ENCODE measurements around the gene TFCP2. TPM values are rescaled to one million over a fixed set of nuclear protein-coding genes. Genes with fewer than 3 reads are reported as not detected.
A peak's percentile ranks its signal among the peaks of the same experiment; 100 is the strongest.
"Not testable (repeated sequence)": the region's sequence is repeated elsewhere in the genome, so short reads cannot be mapped to it uniquely, and the experiment has no call there.

TFCP2 gene
- polyA plus RNA-seq, result 10 to 100 TPM in 2 of 4 donors, 1 to 10 TPM in 2; 8.6 to 31.1 (median 13.6) TPM
- long read RNA-seq, donor 1, partial matches to known transcripts, result 0 of 5 reads
- long read RNA-seq, donor 1, other reads (novel, unspliced or antisense), result 0 of 5 reads
- long read RNA-seq, donor 2, result 0 reads
- long read RNA-seq, donor 3, partial matches to known transcripts, result 0 of 1 reads
- long read RNA-seq, donor 3, other reads (novel, unspliced or antisense), result 0 of 1 reads
- long read RNA-seq, donor 4, result 0 reads
- long read RNA-seq, donor 5, result 0 reads
- long read RNA-seq, donor 6, partial matches to known transcripts, result 0 of 1 reads
- long read RNA-seq, donor 6, other reads (novel, unspliced or antisense), result 0 of 1 reads
- long read RNA-seq, donor 7, result 0 reads
- long read RNA-seq, donor 8, result 0 reads
- long read RNA-seq, donor 9, result 0 reads
- long read RNA-seq, donor 10, partial matches to known transcripts, result 0 of 1 reads
- long read RNA-seq, donor 10, other reads (novel, unspliced or antisense), result 0 of 1 reads

GRCh38 chr12:51172515-51173431 lies at the start of gene TFCP2:
Gene TFCP2, minus strand, starts transcription at chr12:51173135. Its CDS starts 713 bp downstream, at chr12:51172422.
- Histone ChIP-seq H3K27me3 (ENCODE audit: control insufficient read depth in 3 of 3, insufficient read depth in 3 of 3, low read length in 3 of 3) (no peaks in the 10 kb centered on the region), H3K36me3 (ENCODE audit: control insufficient read depth in 3 of 3, insufficient read depth in 2 of 3, low read depth in 1 of 3, low read length in 3 of 3) (peaks cover 0 to 8% (median 0%) of the 10 kb centered on the region in 3 donors), H3K4me3 (ENCODE audit: low read depth in 1 of 3, low read length in 3 of 3) (peak within 1 kb of the TSS; percentile 65 to 81 (median 79)), H3K27ac (ENCODE audit: low read depth in 1 of 3, low read length in 2 of 3) (peak within 1 kb of the TSS; percentile 88 to 97 (median 94)), H3K9me3 (ENCODE audit: control insufficient read depth in 2 of 2, insufficient read depth in 1 of 2, low read depth in 1 of 2, low read length in 1 of 2) (no peaks in the 10 kb centered on the region), H3K4me1 (ENCODE audit: control insufficient read depth in 3 of 3, insufficient read depth in 2 of 3, low read depth in 1 of 3, low read length in 2 of 3) (no peaks in the 10 kb centered on the region)
- DNase-seq (peak; percentile 98), FAIRE-seq (no peak)
- WGBS, 3 donors, result 1% methylated on average over 58 of the region's 58 CpGs

GRCh38 chr12:51222461-51222860 lies 49.5 kb upstream of the TFCP2 start:
- no peak overlapping the region for H3K27ac ChIP-seq (ENCODE audit: low read depth in 1 of 3, low read length in 2 of 3)
- H3K9me3 ChIP-seq (ENCODE audit: control insufficient read depth in 2 of 2, insufficient read depth in 1 of 2, low read depth in 1 of 2, low read length in 1 of 2), result no peaks in the 10 kb centered on the region
- peaks cover 3 to 12% (median 7%) of the 10 kb centered on the region in 3 donors for H3K4me1 ChIP-seq (ENCODE audit: control insufficient read depth in 3 of 3, insufficient read depth in 2 of 3, low read depth in 1 of 3, low read length in 2 of 3)
- no peak overlapping the region for H3K4me3 ChIP-seq (ENCODE audit: low read depth in 1 of 3, low read length in 3 of 3)
- FAIRE-seq (no peak), DNase-seq (no peak)
- H3K36me3 ChIP-seq (ENCODE audit: control insufficient read depth in 3 of 3, insufficient read depth in 2 of 3, low read depth in 1 of 3, low read length in 3 of 3), result peaks cover 0 to 3% (median 0%) of the 10 kb centered on the region in 3 donors
- 46 to 47% (median 47%) methylated on average over 7 of the region's 7 CpGs for WGBS, 3 donors
- no peaks in the 10 kb centered on the region for H3K27me3 ChIP-seq (ENCODE audit: control insufficient read depth in 3 of 3, insufficient read depth in 3 of 3, low read length in 3 of 3)

GRCh38 chr12:51219857-51220256 lies 46.9 kb upstream of the TFCP2 start:
- not testable (repeated sequence) for H3K4me3 ChIP-seq (ENCODE audit: low read depth in 1 of 3, low read length in 3 of 3); FAIRE-seq
- 82 to 88% (median 84%) methylated on average over 12 of the region's 12 CpGs for WGBS, 3 donors

GRCh38 chr12:51219322-51219721 lies 46.4 kb upstream of the TFCP2 start:
- Histone ChIP-seq H3K27ac (ENCODE audit: low read depth in 1 of 3, low read length in 2 of 3) (peak overlapping the region in 1 of 3 donors; percentile 78), H3K4me3 (ENCODE audit: low read depth in 1 of 3, low read length in 3 of 3) (no peak overlapping the region)
- no peak for FAIRE-seq

More at GRCh38 chr12:51219857-51220256, 46.9 kb upstream of the TFCP2 start:
- Histone ChIP-seq H3K27ac (ENCODE audit: low read depth in 1 of 3, low read length in 2 of 3) (peak overlapping the region in 1 of 3 donors; percentile 78), H3K4me1 (ENCODE audit: control insufficient read depth in 3 of 3, insufficient read depth in 2 of 3, low read depth in 1 of 3, low read length in 2 of 3) (peaks cover 3 to 12% (median 7%) of the 10 kb centered on the region in 3 donors)
- H3K36me3 ChIP-seq (ENCODE audit: control insufficient read depth in 3 of 3, insufficient read depth in 2 of 3, low read depth in 1 of 3, low read length in 3 of 3); H3K9me3 ChIP-seq (ENCODE audit: control insufficient read depth in 2 of 2, insufficient read depth in 1 of 2, low read depth in 1 of 2, low read length in 1 of 2); H3K27me3 ChIP-seq (ENCODE audit: control insufficient read depth in 3 of 3, insufficient read depth in 3 of 3, low read length in 3 of 3); DNase-seq: not testable (repeated sequence)

GRCh38 chr12:51218607-51219161 lies 45.7 kb upstream of the TFCP2 start:
- Histone ChIP-seq H3K27me3 (ENCODE audit: control insufficient read depth in 3 of 3, insufficient read depth in 3 of 3, low read length in 3 of 3) (no peaks in the 10 kb centered on the region), H3K4me1 (ENCODE audit: control insufficient read depth in 3 of 3, insufficient read depth in 2 of 3, low read depth in 1 of 3, low read length in 2 of 3) (peaks cover 3 to 12% (median 7%) of the 10 kb centered on the region in 3 donors), H3K27ac (ENCODE audit: low read depth in 1 of 3, low read length in 2 of 3) (peak overlapping the region; percentile 48 to 95 (median 78)), H3K9me3 (ENCODE audit: control insufficient read depth in 2 of 2, insufficient read depth in 1 of 2, low read depth in 1 of 2, low read length in 1 of 2) (no peaks in the 10 kb centered on the region), H3K36me3 (ENCODE audit: control insufficient read depth in 3 of 3, insufficient read depth in 2 of 3, low read depth in 1 of 3, low read length in 3 of 3) (no peaks in the 10 kb centered on the region), H3K4me3 (ENCODE audit: low read depth in 1 of 3, low read length in 3 of 3) (peak overlapping the region; percentile 67 to 95 (median 88))
- peak; percentile 65 to 77 for DNase-seq
- no peak for FAIRE-seq
- WGBS, 3 donors, result 20 to 45% (median 23%) methylated on average over 10 of the region's 10 CpGs

More at GRCh38 chr12:51219322-51219721, 46.4 kb upstream of the TFCP2 start:
- DNase-seq, result peak in 1 of 2 donors; percentile 60
- peaks cover 3 to 12% (median 7%) of the 10 kb centered on the region in 3 donors for H3K4me1 ChIP-seq (ENCODE audit: control insufficient read depth in 3 of 3, insufficient read depth in 2 of 3, low read depth in 1 of 3, low read length in 2 of 3)
- no peaks in the 10 kb centered on the region for H3K9me3 ChIP-seq (ENCODE audit: control insufficient read depth in 2 of 2, insufficient read depth in 1 of 2, low read depth in 1 of 2, low read length in 1 of 2)
- WGBS, 3 donors, result 18 to 55% (median 44%) methylated on average over 5 of the region's 5 CpGs
- H3K27me3 ChIP-seq (ENCODE audit: control insufficient read depth in 3 of 3, insufficient read depth in 3 of 3, low read length in 3 of 3), result no peaks in the 10 kb centered on the region
- no peaks in the 10 kb centered on the region for H3K36me3 ChIP-seq (ENCODE audit: control insufficient read depth in 3 of 3, insufficient read depth in 2 of 3, low read depth in 1 of 3, low read length in 3 of 3)

GRCh38 chr12:51217968-51218606 lies 45.2 kb upstream of the TFCP2 start, which contains the start of gene POU6F1:
Gene POU6F1, minus strand, starts transcription at chr12:51218062. Its CDS starts 11,226 bp downstream, at chr12:51206836.
- Histone ChIP-seq H3K27ac (ENCODE audit: low read depth in 1 of 3, low read length in 2 of 3) (peak within 1 kb of the TSS; percentile 74 to 95 (median 78)), H3K27me3 (ENCODE audit: control insufficient read depth in 3 of 3, insufficient read depth in 3 of 3, low read length in 3 of 3) (no peaks in the 10 kb centered on the region), H3K4me3 (ENCODE audit: low read depth in 1 of 3, low read length in 3 of 3) (peak within 1 kb of the TSS; percentile 67 to 95 (median 88)), H3K4me1 (ENCODE audit: control insufficient read depth in 3 of 3, insufficient read depth in 2 of 3, low read depth in 1 of 3, low read length in 2 of 3) (peaks cover 3 to 12% (median 7%) of the 10 kb centered on the region in 3 donors), H3K9me3 (ENCODE audit: control insufficient read depth in 2 of 2, insufficient read depth in 1 of 2, low read depth in 1 of 2, low read length in 1 of 2) (no peaks in the 10 kb centered on the region), H3K36me3 (ENCODE audit: control insufficient read depth in 3 of 3, insufficient read depth in 2 of 3, low read depth in 1 of 3, low read length in 3 of 3) (no peaks in the 10 kb centered on the region)
- FAIRE-seq, result no peak
- DNase-seq, result peak; percentile 67 to 93
- 0 to 1% (median 1%) methylated on average over 24 to 35 of the region's 35 CpGs for WGBS, 3 donors

- no peaks in the 10 kb centered on the region for H3K9me3 ChIP-seq (ENCODE audit: control insufficient read depth in 2 of 2, insufficient read depth in 1 of 2, low read depth in 1 of 2, low read length in 1 of 2)
- DNase-seq (peak; percentile 33 to 70), FAIRE-seq (no peak)
- peak overlapping the region; percentile 67 to 95 (median 88) for H3K4me3 ChIP-seq (ENCODE audit: low read depth in 1 of 3, low read length in 3 of 3)
- peaks cover 3 to 12% (median 7%) of the 10 kb centered on the region in 3 donors for H3K4me1 ChIP-seq (ENCODE audit: control insufficient read depth in 3 of 3, insufficient read depth in 2 of 3, low read depth in 1 of 3, low read length in 2 of 3)
- 1 to 3% (median 1%) methylated on average over 35 to 81 of the region's 81 CpGs for WGBS, 3 donors
- peak overlapping the region; percentile 60 to 95 (median 74) for H3K27ac ChIP-seq (ENCODE audit: low read depth in 1 of 3, low read length in 2 of 3)
- H3K36me3 ChIP-seq (ENCODE audit: control insufficient read depth in 3 of 3, insufficient read depth in 2 of 3, low read depth in 1 of 3, low read length in 3 of 3), result no peaks in the 10 kb centered on the region
- H3K27me3 ChIP-seq (ENCODE audit: control insufficient read depth in 3 of 3, insufficient read depth in 3 of 3, low read length in 3 of 3), result no peaks in the 10 kb centered on the region
These were observed 44.4 kb upstream of the TFCP2 start for GRCh38 chr12:51217133-51217967.

Measured in small intestine (tissue), 16 donors.